ENCODE data around the gene TRIM33.
"Not testable (repeated sequence)": the region's sequence is repeated elsewhere in the genome, so short reads cannot be mapped to it uniquely, and the experiment has no call there.

The TRIM33 gene

GRCh38 chr1:114437812-114438211 is 73.2 kb downstream of the TRIM33 start:
- DNase-seq, result no peak
- intact Hi-C loops (cut with DNase I), result no loop called here

- intact Hi-C loops (cut with DNase I), result no loop called here
- no peak for DNase-seq
These were observed 74.2 kb downstream of the TRIM33 start for GRCh38 chr1:114436799-114437198.

DNA sequence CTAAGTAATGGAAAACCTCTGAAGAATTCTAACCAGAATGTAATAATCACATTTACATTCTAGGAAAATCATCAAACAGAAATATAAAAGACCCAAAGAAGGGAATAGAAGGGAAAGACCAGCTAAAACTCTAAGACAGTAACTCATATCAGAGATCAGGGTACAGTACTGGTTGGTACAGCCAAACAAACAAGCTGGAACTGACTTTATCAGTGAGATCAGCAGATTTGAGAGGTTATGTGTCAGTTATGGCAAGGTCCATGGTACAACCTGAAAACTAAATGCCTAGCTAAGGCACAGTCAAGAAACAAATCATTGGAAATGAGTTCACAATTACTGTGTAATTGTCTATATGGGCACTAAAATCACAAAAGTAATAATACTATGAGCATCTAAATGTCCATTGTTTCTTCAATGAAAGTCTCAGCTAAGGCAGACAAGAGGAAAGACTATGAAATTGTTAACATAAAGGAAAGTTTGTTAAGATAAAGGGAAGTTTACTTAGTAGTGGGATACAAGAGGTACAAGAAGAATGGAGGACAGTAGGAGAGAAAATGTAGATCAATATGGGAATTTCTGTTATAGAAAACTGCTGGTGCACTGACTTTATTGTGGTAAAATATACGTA is 75.8 kb downstream of the TRIM33 start:
- intact Hi-C loops (cut with DNase I), result no loop called here
- no peak for DNase-seq

DNA sequence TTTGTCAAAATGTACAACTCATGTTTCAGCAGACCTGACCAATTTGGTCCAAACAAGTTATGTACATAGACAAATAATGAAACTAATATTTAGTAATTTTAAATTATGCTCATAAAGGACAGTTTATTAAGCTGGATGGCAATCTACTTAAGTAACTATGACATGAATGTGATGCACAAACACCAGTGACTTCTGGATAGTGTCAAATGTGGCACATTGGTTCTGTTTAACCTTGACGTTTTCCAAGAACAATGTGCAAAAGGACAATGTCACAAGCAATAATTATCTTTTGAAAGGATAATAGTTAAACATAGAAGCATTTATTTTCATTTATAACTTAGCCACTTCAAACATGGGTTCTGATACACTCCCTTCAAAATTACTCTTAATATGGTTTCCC is 80.0 kb downstream of the TRIM33 start:
- no peak for DNase-seq
- intact Hi-C loops (cut with DNase I), result no loop called here

DNA sequence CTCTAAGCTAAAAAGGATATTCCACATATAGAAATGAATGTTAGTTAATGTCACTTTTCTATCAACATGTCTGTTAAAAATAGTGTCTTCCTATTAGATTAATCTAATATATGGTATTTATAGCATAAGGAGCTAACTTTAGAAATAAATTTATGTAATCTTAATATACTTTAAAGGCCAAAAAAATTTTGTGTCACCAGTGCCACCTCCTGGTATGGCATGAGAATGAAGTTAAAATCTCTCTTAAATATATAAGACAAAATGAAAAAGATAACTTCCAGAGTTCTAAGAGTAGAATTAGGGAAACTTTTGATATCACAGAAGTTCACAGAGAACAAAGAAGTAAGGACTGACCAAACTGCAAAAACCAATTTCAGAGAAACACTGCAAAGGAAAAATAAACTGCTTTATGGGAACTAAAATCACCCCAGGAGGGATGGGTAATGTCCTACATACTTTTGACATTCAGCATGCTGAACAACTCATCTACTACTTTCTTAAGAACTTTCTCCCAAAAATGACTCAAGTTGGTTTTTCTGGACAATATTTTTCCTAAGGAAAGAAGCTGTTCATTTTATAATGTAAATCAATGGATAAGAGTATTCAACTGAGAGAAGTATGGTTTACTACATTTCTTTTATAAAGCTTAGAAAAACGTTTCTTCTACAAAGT is 82.8 kb downstream of the TRIM33 start:
- intact Hi-C loops (cut with DNase I), result no loop called here
- DNase-seq, result peak in 12 of 42 donors; percentile 10 to 40 (median 24)

DNA sequence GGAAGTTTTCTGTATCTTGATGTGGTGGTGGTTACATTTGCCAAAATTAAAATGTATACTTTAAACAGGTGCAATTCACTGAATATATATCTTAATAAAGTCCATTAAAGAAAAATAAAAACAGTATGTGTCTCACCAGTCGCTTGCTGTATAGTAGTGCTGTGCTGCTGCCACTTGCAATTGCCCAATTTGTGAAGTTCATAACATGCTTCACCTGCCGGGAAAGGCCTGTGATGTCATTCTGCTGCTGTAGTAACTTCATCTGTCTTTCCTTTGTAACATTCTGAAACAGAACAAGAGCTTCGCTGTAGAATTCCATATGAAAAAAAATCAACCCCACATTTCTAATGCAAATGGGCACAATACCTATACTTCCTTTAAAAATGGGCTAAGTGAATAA is 83.4 kb downstream of the TRIM33 start:
- intact Hi-C loops (cut with DNase I), result no loop called here

GRCh38 chr1:114423455-114423854 is 87.5 kb downstream of the TRIM33 start:
- intact Hi-C loops (cut with DNase I), result no loop called here
- no peak for DNase-seq

More for the DNA sequence above, 83.4 kb downstream of the TRIM33 start:
- peak in 18 of 42 donors; percentile 6 to 68 (median 19) for DNase-seq

GRCh38 chr1:114418948-114419347 is 92.1 kb downstream of the TRIM33 start:
- DNase-seq; intact Hi-C loops (cut with DNase I): not testable (repeated sequence)

DNA sequence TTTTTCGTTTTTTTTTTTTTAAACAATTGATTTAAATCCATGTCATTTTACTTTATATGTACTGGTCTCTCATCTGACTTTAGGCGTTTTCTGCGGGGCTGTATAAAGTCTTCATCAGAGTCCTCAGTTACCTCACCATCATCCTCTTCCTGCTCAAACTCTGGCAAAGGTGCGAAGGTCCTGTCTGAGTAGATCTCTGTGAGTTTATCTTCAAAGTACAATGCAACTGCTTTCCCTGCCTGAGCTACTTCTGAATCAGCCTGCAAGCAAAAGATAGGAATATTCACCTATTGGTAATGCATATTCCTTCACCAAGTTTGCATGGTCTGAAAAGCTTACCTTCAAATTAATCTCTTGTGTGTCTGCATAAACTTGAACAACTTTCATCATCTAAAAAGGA is 113.4 kb downstream of the TRIM33 start:
- DNase-seq, result no peak
- intact Hi-C loops (cut with DNase I), result no loop called here

DNA sequence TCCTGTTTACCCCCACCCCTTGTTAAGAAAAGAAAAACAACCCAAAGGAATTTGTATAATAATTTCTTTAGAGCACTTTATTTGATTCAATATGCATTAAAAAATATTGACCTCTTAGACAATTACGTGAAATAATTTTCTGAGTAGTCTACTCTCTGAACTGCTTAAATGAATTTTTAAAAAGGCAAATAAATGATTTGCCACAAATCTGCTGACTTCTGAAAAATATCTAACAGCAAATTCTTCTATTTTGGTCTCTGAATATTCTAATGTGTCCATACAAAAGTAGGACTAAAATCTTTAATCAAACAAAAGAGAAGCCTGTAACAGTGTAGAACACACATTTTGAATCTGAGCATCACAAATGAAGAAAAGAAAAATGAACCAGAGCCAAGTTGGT is 115.1 kb downstream of the TRIM33 start:
- intact Hi-C loops (cut with DNase I), result no loop called here

GRCh38 chr1:114390960-114391359 is 120.0 kb downstream of the TRIM33 start:
- intact Hi-C loops (cut with DNase I), result no loop called here
- DNase-seq, result no peak

More for the DNA sequence above, 115.1 kb downstream of the TRIM33 start:
- DNase-seq, result no peak

DNA sequence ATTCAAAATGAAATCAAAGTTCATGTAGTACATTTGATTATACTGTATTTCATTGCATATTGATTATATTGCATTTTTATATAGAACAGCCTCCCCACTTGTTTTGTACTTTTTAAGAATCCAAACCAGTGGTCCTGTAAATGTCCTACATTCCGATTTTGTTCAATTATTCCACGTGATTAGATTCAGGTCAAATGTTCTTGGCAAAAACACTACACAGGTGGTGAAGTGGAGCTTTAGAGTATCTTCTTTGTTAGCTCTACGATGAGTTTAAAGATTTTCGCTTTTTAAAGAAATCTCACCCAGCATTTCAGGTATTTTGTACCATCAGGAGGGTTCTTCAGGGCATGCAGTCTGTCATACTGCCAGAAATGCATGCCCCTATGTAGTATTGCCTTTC is 120.6 kb downstream of the TRIM33 start:
- intact Hi-C loops (cut with DNase I), result no loop called here

GRCh38 chr1:114388432-114389003 is 122.5 kb downstream of the TRIM33 start:
- DNase-seq, result no peak
- intact Hi-C loops (cut with DNase I), result no loop called here

More for the DNA sequence above, 120.6 kb downstream of the TRIM33 start:
- DNase-seq, result no peak

DNA sequence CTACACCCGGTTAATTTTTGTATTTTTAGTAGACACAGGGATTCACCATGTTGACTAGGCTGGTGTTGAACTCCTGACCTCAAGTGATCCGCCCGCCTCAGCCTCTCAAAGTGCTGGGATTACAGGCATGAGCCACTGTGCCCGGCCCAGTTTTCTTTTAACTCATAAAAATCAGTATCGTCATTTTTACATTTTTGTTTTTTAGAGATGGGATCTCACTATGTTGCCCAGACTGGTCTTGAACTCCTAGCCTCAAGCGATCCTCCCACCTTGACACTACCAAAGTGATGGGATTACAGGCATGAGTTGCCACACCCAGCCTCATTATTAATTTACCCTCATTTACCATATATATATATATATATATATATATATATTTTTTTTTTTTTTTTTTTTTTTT is 123.4 kb downstream of the TRIM33 start:
- DNase-seq; intact Hi-C loops (cut with DNase I): not testable (repeated sequence)

GRCh38 chr1:114387010-114387360 is 124.0 kb downstream of the TRIM33 start:
- DNase-seq, result no peak
- intact Hi-C loops (cut with DNase I), result no loop called here

DNA sequence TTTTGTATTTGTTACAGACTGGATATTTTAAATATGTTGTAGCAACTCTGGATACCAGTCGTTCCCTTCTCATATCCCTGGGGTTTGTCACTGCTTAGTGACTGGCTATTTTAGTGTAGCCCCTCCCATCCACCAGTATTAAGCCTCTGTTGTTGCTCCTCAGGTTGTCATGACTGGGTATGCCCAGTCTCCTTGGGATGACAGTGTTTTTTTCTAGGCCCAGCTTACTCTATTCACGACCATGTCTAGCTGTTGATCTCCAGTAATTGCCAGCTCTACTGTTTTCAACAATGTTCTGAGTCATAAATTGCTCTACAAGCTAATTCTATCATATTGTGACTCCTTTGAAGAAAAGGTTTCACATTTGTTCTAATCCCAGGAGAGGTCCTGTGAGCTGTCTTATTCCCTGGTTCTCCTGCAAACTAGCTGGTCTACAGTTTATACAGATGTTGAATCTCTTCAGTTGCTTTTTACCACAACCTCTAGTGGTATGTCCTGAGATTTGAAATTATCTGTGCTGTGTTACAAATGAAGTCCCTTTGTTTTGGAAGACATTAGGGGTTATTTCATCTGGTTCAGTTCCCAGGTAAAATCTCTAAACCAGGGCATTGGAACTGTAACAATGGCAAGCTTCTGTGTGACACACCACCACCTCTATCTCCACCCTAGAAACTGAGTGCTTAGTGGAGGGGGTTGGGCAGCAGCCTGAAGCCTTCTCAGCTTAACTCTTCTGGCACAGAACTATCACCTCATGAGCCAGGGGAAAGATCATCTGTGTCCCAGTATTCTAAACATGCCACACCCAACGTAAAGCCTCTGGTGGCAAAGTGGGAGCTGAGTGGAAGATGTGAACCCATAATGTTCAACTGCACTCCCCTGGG is 124.6 kb downstream of the TRIM33 start:
- intact Hi-C loops (cut with DNase I), result no loop called here

GRCh38 chr1:114384922-114385321 is 126.1 kb downstream of the TRIM33 start:
- no peak for DNase-seq
- intact Hi-C loops (cut with DNase I), result no loop called here

More for the DNA sequence above, 124.6 kb downstream of the TRIM33 start:
- DNase-seq, result no peak

DNA sequence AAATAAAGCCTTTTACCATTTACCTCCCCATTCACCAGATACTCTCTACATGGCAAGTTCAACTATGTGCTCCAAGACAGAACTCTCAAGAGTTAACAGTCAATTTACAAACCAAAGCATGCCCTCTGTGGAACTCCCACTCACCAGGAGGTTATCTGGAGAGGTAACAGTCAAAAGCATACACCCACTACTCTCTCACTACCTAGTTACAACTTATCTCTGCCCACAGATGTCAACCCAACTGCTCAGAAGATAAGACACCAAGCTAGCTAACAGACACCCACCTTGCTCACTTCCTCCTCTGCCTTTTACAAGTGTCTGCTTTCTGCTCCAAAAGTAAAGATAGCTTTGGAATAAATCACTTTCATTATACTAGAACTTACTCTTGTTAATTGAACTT is 131.0 kb downstream of the TRIM33 start:
- intact Hi-C loops (cut with DNase I), result no loop called here
- peak in 19 of 42 donors; percentile 13 to 87 (median 37) for DNase-seq

DNA sequence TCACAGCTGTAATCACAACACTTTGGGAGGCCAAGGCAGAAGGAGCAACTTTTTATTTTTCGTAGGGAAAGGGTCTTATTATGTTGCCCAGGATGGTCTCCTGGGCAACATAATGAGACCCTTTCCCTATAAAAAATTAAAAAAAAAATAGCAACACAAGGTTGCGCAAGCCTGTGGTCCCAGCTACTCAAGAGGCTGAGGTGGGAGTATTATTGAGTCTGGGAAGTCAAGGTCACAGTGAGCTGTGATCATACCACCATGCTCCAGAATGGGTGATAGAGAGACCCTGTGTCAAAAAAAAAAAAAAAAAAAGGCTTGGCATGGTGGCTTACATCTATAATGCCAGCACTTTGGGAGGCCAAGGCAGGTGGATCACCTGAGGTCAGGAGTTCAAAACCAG is 131.6 kb downstream of the TRIM33 start:
- no peak for DNase-seq
- intact Hi-C loops (cut with DNase I), result no loop called here

DNA sequence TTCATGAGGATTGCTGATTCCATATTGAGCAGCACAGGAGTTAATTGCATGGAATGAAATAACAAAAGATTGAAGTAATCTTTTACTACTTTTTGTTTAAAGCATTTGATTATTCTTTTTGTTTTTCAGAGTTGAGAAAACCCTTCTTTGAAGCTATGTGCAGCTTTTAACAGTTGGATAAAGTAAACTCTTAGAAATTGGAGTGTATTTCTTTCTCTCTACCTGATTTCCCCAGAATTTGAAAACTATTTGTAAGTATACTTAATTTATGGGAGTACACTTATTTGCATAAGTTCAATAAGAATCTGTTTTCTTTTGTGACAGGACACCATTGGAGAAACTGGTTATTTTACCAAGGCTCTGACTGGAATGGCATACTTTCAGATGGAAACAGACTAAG is 133.6 kb downstream of the TRIM33 start:
- DNase-seq, result no peak
- intact Hi-C loops (cut with DNase I), result no loop called here
